B cell (primary cell): ENCODE results near the gene USP36. TPM values are rescaled to one million over a fixed set of nuclear protein-coding genes. Genes with fewer than 3 reads are reported as not detected.

Experiments
- ATAC-seq: fragments of 200-7000 bp; cut with Tn5 transposase; one replicate; pipeline ENCODE4 v1.10.0; 2021; ENCODE audit warnings: low read depth, mild to moderate bottlenecking, moderate number of reproducible peaks, moderate library complexity
- CTCF ChIA-PET: fragments of 350-600 bp; sonication (Branson Sonifier 250); formaldehyde crosslinking; loops from one replicate; lab custom pipeline; 2021; ENCODE audit warnings: antibody characterized with exemption, inconsistent platforms; lab: Charles Lee
- POLR2A ChIA-PET: fragments of 350-600 bp; sonication (Branson Sonifier 250); formaldehyde crosslinking; loops from one replicate; lab custom pipeline; 2021; ENCODE audit warnings: antibody characterized with exemption; lab: Charles Lee
- DNase-seq: peaks from one replicate; pipeline ENCODE4 v3.0.0; 2013
- H2AFZ ChIP-seq: 2 replicates; pipeline ENCODE4 v1.6.1; 2012; ENCODE audit warnings: mild to moderate bottlenecking, low read depth, low read length; ENCODE audit not compliant: insufficient read depth, poor library complexity, severe bottlenecking
- H3K27ac ChIP-seq, 2 donors: 1 replicate in 1 of 2; 2 replicates in 1 of 2; pipeline ENCODE4 v1.5.1; 2012 to 2013; ENCODE audit warnings: low read length in 2 of 2, mild to moderate bottlenecking in 2 of 2, moderate library complexity in 1 of 2
- H3K27me3 ChIP-seq, 4 experiments: fragments of 200-600 bp in 1 of 4; sonication (generic) in 1 of 4; replicated peaks in 1 of 4; 1 replicate in 2 of 4; 2 replicates in 2 of 4; pipeline versions ENCODE4 v1.6.1 to v1.7.0; 2013 to 2016; ENCODE audit warnings: low read length in 3 of 4, mild to moderate bottlenecking in 2 of 4, mixed read lengths in 1 of 4, moderate library complexity in 1 of 4; ENCODE audit not compliant: insufficient read depth in 4 of 4, control insufficient read depth in 3 of 4; ENCODE audit errors: control extremely low read depth in 1 of 4
- H3K36me3 ChIP-seq, 2 experiments: replicated peaks in 1 of 2; 1 replicate in 1 of 2; 2 replicates in 1 of 2; pipeline versions ENCODE4 v1.6.1 to v1.7.1; 2013; ENCODE audit warnings: low read length in 1 of 2; ENCODE audit not compliant: insufficient read depth in 2 of 2, control insufficient read depth in 1 of 2; ENCODE audit errors: control extremely low read depth in 1 of 2, extremely low read depth in 1 of 2
- H3K4me1 ChIP-seq, 2 donors: fragments of 200-600 bp in 1 of 2; sonication (generic) in 1 of 2; 1 replicate in 1 of 2; 2 replicates in 1 of 2; pipeline versions ENCODE4 v1.5.1 to v1.6.1; 2013 to 2017; ENCODE audit warnings: low read length in 2 of 2; ENCODE audit not compliant: control insufficient read depth in 2 of 2, insufficient read depth in 2 of 2
- H3K4me2 ChIP-seq: replicated peaks from 2 replicates; pipeline ENCODE3; 2012; ENCODE audit warnings: mild to moderate bottlenecking, low read depth, low read length; ENCODE audit not compliant: poor library complexity, severe bottlenecking
- H3K4me3 ChIP-seq, 5 experiments: fragments of 200-600 bp in 1 of 5; sonication (generic) in 1 of 5; 1 replicate in 3 of 5; 2 replicates in 2 of 5; pipeline versions ENCODE4 v1.5.1 to v1.7.0; 2011 to 2016; ENCODE audit warnings: low read length in 4 of 5, mild to moderate bottlenecking in 4 of 5, low read depth in 2 of 5, control low read depth in 1 of 5, moderate library complexity in 1 of 5; ENCODE audit not compliant: insufficient read depth in 1 of 5; ENCODE audit errors: control extremely low read depth in 1 of 5, extremely low read depth in 1 of 5
- H3K79me2 ChIP-seq: fragments of 200-600 bp; sonication (generic); one replicate; pipeline ENCODE4 v1.6.0; 2016; ENCODE audit warnings: low read length; ENCODE audit not compliant: control insufficient read depth, insufficient read depth
- H3K9ac ChIP-seq: fragments of 200-600 bp; sonication (generic); 2 replicates; pipeline ENCODE4 v1.6.1; 2017; ENCODE audit warnings: mild to moderate bottlenecking, low read length, moderate library complexity
- H3K9me3 ChIP-seq, 3 donors: one replicate each; pipeline versions ENCODE4 v1.6.1 to v1.7.1; 2013; ENCODE audit warnings: low read length in 2 of 3; ENCODE audit not compliant: control insufficient read depth in 2 of 3, insufficient read depth in 1 of 3; ENCODE audit errors: control extremely low read depth in 1 of 3
- H4K20me1 ChIP-seq: 2 replicates; pipeline ENCODE4 v1.6.0; 2012; ENCODE audit warnings: mild to moderate bottlenecking, low read length; ENCODE audit not compliant: insufficient read depth, control insufficient read depth, poor library complexity, severe bottlenecking
- H3K27ac Mint-ChIP-seq: one replicate; pipeline ENCODE4 v1.8.0; 2021; ENCODE audit warnings: mixed read lengths
- H3K27me3 Mint-ChIP-seq: one replicate; pipeline ENCODE4 v1.8.0; 2021; ENCODE audit warnings: mixed read lengths
- H3K4me1 Mint-ChIP-seq: one replicate; pipeline ENCODE4 v1.8.0; 2021; ENCODE audit warnings: mixed read lengths
- H3K4me3 Mint-ChIP-seq: one replicate; pipeline ENCODE4 v1.8.0; 2021; ENCODE audit warnings: mixed read lengths
- H3K9me3 Mint-ChIP-seq: one replicate; pipeline ENCODE4 v1.8.0; 2022; ENCODE audit warnings: mixed read lengths; ENCODE audit not compliant: insufficient read depth
- EZH2 ChIP-seq: IDR thresholded peaks from 2 replicates; pipeline ENCODE4 v1.6.1; 2012; ENCODE audit warnings: borderline replicate concordance, low read depth, mild to moderate bottlenecking, moderate library complexity, low read length; ENCODE audit not compliant: insufficient read depth, poor library complexity, severe bottlenecking
- WGBS: methylation state at CpG from one replicate; pipeline ENCODE4 v1.1.5; 2013; ENCODE audit warnings: missing lambda C conversion rate; ENCODE audit not compliant: insufficient coverage; 5-methylcytosine and 5-hydroxymethylcytosine counted together
- intact Hi-C: fragments of 100-400 bp; cut with micrococcal nuclease; formaldehyde crosslinking; loops from one replicate; pipeline ENCODE4 v1.10.0; 2022
- polyA plus RNA-seq: library from polyadenylated mRNA; depleted of rRNA; stranded (reverse); fragments of >200 nt; gene quantifications from 2 replicates; pipeline ENCODE4 v1.2.3, GENCODE V29; 2012
- total RNA-seq, 2 donors: library from RNA; stranded (reverse); fragments of 120-200 nt in 1 of 2; gene quantifications; 1 replicate in 1 of 2; 2 replicates in 1 of 2; pipeline versions ENCODE4 v1.2.3 to v1.2.4, GENCODE V29; 2013 to 2022
- TF ChIP-seq, protein P1 (sequence below): fragments of 200-600 bp; IDR thresholded peaks from one replicate; pipeline ENCODE4 v1.8.0; 2022; ENCODE audit warnings: antibody characterized with exemption, mild to moderate bottlenecking

Gene USP36
- total and polyA plus RNA-seq, 2 donors (not counting 1 experiment from before 2014, with no cell fraction given), result 52.2 to 137 TPM

DNA sequence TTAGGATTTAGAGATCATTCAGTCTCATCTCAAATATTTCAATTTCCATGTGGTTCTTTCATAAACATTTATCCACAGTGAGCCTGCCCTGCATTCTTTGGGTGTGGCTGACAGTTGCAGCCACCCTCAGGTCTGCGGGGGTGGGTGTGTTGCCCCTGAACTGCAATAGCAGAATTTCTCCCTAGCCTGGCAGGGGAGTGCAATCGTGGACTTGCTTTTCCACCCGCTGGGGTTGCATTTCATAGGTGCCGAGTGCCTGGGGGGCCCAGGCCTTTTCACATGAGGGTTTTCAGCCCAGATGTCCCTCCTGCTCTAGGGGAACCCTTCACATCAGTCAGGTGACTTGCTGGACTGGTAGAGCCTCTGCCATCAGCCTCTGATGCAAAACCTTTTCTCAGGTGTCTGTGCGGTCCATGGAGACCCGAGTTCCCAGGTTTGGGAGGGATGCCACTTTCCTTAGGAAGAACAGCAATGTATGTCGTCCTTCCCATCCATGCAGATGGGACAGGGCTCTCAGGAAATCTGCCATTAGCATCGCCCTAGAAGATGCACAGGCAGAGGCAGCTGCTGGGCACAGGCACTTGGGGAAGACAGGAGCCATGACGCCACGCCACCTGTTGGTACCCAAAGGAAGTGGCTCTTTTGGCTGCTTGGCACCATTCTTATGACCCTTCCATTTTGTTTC is 2.4 kb upstream of the USP36 start:
- H3K4me1 Mint-ChIP-seq, result peaks cover 31% of the 10 kb centered on the region
- intact Hi-C loops, result loop anchor here (10.0 kb wide), 2 partner anchors 108 to 398 kb away; no protein-coding TSS in a partner anchor
- H3K79me2 ChIP-seq, result peaks cover 26% of the 10 kb centered on the region

DNA sequence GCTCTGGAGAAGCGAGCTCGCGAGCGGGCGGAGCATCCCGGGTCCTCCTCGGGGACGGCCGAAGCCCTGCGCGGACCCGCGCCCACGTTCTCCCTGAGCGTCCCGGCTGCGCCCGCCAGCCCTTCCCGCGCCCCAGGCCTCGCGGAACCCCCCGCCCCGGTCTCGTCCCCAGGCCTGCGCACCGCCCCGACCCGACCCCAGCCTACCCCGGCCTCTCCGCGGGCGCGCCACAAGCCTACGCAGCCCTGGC is 159 bp downstream of the USP36 start:
- no peaks in the 10 kb centered on the region for H3K27me3 ChIP-seq
- TF ChIP-seq EZH2, result no peak
- TF ChIP-seq, protein P1, sequence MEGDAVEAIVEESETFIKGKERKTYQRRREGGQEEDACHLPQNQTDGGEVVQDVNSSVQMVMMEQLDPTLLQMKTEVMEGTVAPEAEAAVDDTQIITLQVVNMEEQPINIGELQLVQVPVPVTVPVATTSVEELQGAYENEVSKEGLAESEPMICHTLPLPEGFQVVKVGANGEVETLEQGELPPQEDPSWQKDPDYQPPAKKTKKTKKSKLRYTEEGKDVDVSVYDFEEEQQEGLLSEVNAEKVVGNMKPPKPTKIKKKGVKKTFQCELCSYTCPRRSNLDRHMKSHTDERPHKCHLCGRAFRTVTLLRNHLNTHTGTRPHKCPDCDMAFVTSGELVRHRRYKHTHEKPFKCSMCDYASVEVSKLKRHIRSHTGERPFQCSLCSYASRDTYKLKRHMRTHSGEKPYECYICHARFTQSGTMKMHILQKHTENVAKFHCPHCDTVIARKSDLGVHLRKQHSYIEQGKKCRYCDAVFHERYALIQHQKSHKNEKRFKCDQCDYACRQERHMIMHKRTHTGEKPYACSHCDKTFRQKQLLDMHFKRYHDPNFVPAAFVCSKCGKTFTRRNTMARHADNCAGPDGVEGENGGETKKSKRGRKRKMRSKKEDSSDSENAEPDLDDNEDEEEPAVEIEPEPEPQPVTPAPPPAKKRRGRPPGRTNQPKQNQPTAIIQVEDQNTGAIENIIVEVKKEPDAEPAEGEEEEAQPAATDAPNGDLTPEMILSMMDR, result no peak
- DNase-seq (no peak), ATAC-seq (no peak)
- under 1% methylated on average over 35 of the region's 35 CpGs for WGBS
- peak overlapping the region; percentile 91 for H3K4me3 Mint-ChIP-seq
- ChIA-PET CTCF (interaction anchor here (1.2 to 2.2 kb wide), 2 partner anchors 26 to 119 kb away, joined by 3 to 4 read pairs; no protein-coding TSS in a partner anchor), POLR2A (interaction anchor here (0.6 to 1.0 kb wide), 2 partner anchors 32 to 132 kb away, joined by 3 to 4 read pairs; no protein-coding TSS in a partner anchor)
- intact Hi-C loops, result loop anchor here (1.0 to 10.0 kb wide), 4 partner anchors 58 to 1752 kb away; partner anchors contain the start of gene CYTH1
- peak overlapping the region; percentile 92 for H3K4me2 ChIP-seq
- H3K79me2 ChIP-seq, result peaks cover 51% of the 10 kb centered on the region
- peaks cover 32% of the 10 kb centered on the region for H4K20me1 ChIP-seq
- peak overlapping the region; percentile 97 for H3K9ac ChIP-seq
- H3K4me1 ChIP-seq, result peaks cover 21 to 24% of the 10 kb centered on the region in 2 donors
- peak overlapping the region; percentile 36 for H2AFZ ChIP-seq
- H3K36me3 ChIP-seq, result peaks cover 2 to 19% of the 10 kb centered on the region in 2 experiments
- H3K27ac Mint-ChIP-seq, result peak overlapping the region; percentile 98
- H3K9me3 Mint-ChIP-seq, result no peaks in the 10 kb centered on the region
- peak overlapping the region in 4 of 5 experiments; percentile 76 to 83 (median 80) for H3K4me3 ChIP-seq
- no peaks in the 10 kb centered on the region for H3K27me3 Mint-ChIP-seq
- peaks cover 37% of the 10 kb centered on the region for H3K4me1 Mint-ChIP-seq
- peak overlapping the region; percentile 99 to 100 for H3K27ac ChIP-seq
- no peaks in the 10 kb centered on the region for H3K9me3 ChIP-seq

More for the DNA sequence above, 2.4 kb upstream of the USP36 start:
- no peak overlapping the region for H3K9ac ChIP-seq
- ChIA-PET CTCF (interaction anchor here (0.7 to 3.4 kb wide), 2 partner anchors 9 to 129 kb away, joined by 4 to 12 read pairs; no protein-coding TSS in a partner anchor), POLR2A (no interaction called here)
- H4K20me1 ChIP-seq, result peaks cover 23% of the 10 kb centered on the region
- DNase-seq, result peak; percentile 66
- no peak overlapping the region for H3K4me3 ChIP-seq
- Mint-ChIP-seq H3K9me3 (no peaks in the 10 kb centered on the region), H3K27ac (peak overlapping the region; percentile 10), H3K27me3 (no peaks in the 10 kb centered on the region), H3K4me3 (no peak overlapping the region)
- peaks cover 21 to 24% of the 10 kb centered on the region in 2 donors for H3K4me1 ChIP-seq
- ATAC-seq, result no peak
- H3K36me3 ChIP-seq, result no peaks in the 10 kb centered on the region
- no peaks in the 10 kb centered on the region for H3K9me3 ChIP-seq
- H3K4me2 ChIP-seq, result no peak overlapping the region
- no peak for TF ChIP-seq EZH2
- TF ChIP-seq, protein P1, result peak; percentile 78
- H3K27me3 ChIP-seq, result no peaks in the 10 kb centered on the region
- H3K27ac ChIP-seq, result no peak overlapping the region
- H2AFZ ChIP-seq, result no peak overlapping the region
- WGBS, result 78% methylated on average over 10 of the region's 10 CpGs
